ENCODE measurements around the gene ACBD3. TPM values are rescaled to one million over a fixed set of nuclear protein-coding genes. Genes with fewer than 3 reads are reported as not detected.
"Not testable (repeated sequence)": the region's sequence is repeated elsewhere in the genome, so short reads cannot be mapped to it uniquely, and the experiment has no call there.

The ACBD3 gene
- total and polyA plus RNA-seq, 2 donors = 18.9 to 77.0 TPM

DNA sequence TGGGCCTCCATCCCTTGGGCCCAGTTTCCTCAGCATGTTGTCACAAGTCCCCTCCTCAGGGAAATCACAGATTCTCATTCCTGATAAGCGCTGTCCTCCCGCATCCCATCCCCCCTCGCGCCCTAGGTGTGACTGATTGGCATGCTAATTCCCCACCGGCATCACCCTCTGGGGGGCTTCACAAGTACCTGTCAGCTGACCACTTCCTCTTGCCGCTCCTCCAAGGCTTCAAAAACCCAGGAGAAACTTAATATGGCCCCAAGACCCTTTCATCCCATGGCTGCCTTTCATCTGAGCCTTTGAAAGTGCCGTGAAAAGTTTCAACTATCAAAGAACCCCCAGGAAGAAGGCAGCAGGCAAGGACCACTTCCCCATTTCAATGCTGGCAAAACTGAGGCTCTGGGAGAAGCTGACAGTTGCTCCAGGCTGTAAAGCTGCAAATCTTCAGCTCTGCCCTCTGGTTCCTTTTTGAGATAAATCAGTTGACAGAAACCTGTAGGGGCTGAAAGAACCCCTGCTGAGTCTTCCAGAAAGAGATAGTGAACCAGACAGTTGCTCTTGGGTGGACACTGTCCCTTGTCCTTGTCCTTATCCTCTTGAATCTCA, 24.1 kb upstream of the ACBD3 start:
- Histone ChIP-seq H3K4me1 (ENCODE audit: insufficient read depth) (no peaks in the 10 kb centered on the region), H3K4me3 (ENCODE audit: low read depth, low read length) (no peak overlapping the region), H3K27ac (ENCODE audit: low read depth) (no peak overlapping the region), H3K36me3 (ENCODE audit: insufficient read depth) (no peaks in the 10 kb centered on the region)
- no peak for DNase-seq (ENCODE audit: extremely low spot score)
- WGBS = 67% methylated on average over 7 of the region's 7 CpGs

DNA sequence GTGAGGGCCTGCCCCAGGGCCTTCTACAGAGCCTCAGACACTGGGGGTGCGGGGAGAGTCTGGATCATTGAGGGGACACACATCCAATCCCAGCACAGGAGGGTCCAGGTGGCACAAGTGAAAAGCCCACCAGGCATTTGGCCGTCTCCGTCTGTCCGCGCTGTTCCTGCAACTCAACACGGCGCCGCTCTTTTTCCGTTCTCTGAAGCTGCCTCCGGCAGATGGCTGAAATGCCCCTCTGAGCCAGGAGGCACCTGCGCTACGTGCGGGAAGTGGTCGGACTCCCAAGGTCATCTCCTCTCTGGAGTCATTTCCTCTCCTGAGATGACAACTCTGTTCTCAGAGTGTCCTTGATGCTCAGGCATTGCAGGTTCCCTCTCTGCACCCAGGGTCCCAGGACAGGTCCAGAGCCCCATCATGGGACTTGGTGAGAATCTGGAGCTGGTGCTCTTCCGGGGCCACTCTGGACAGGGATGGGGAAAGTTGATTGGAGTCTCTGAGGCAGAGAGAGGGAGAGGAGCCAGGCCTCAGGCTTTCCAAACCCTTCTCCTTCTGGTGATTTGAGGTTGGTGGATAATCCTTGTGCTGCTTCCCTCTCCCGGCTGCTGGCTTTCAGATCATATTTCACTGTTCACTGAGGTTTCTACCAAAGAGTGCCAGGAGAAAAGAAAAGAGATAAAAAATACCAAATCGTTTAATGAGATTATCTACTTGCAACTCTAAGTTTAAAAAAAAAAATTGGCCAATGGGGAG, 22.9 kb upstream of the ACBD3 start:
- WGBS = 79% methylated on average over 17 of the region's 17 CpGs
- no peak for DNase-seq (ENCODE audit: extremely low spot score)

DNA sequence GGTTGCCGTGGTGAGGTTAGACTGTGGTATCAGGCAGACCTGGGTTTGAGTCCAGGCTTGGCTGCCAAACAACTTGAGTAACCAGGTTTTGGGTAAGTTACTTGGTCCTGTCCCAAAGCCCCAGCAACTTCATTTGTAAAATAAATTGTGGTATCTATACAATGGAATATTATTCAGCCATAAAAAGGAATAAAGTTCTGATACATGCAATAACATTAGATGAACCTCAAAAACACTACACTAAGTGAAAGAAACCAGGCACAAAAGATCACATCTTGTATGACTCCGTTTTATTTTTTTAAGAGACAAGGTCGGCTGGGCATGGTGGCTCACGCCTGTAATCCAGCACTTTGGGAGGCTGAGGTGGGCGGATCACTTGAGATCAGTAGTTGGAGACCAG, 20.5 kb upstream of the ACBD3 start:
- no peaks in the 10 kb centered on the region for H3K36me3 ChIP-seq (ENCODE audit: insufficient read depth)
- H3K4me3 ChIP-seq (ENCODE audit: low read depth, low read length) = no peak overlapping the region
- no peak for DNase-seq (ENCODE audit: extremely low spot score)
- no peaks in the 10 kb centered on the region for H3K4me1 ChIP-seq (ENCODE audit: insufficient read depth)
- H3K27ac ChIP-seq (ENCODE audit: low read depth) = no peak overlapping the region
- 84% methylated on average over 5 of the region's 5 CpGs for WGBS

More for the DNA sequence above, 22.9 kb upstream of the ACBD3 start:
- no peak overlapping the region for H3K27ac ChIP-seq (ENCODE audit: low read depth)
- no peaks in the 10 kb centered on the region for H3K4me1 ChIP-seq (ENCODE audit: insufficient read depth)
- H3K4me3 ChIP-seq (ENCODE audit: low read depth, low read length) = no peak overlapping the region
- H3K36me3 ChIP-seq (ENCODE audit: insufficient read depth) = no peaks in the 10 kb centered on the region

DNA sequence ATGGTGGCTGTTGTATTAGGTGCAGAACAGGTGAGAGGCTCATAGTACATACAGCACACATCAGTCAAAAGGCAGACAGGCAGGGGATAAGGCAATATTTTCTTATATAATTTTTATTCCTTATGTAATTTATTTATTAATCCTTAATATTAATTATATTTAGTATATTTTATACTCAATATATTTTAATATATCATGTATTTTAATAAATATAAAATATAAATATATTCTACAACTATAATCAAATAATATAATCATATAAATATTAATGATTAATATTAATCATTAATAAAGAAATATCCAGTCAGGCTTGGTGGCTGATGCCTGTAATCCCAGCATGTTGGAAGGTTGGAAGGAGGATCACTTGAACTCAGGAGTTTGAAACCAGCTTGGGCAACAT, 17.7 kb upstream of the ACBD3 start:
- no peaks in the 10 kb centered on the region for H3K36me3 ChIP-seq (ENCODE audit: insufficient read depth)
- DNase-seq (ENCODE audit: extremely low spot score) = no peak
- no peak overlapping the region for H3K27ac ChIP-seq (ENCODE audit: low read depth)
- no peaks in the 10 kb centered on the region for H3K4me1 ChIP-seq (ENCODE audit: insufficient read depth)
- H3K4me3 ChIP-seq (ENCODE audit: low read depth, low read length) = no peak overlapping the region

DNA sequence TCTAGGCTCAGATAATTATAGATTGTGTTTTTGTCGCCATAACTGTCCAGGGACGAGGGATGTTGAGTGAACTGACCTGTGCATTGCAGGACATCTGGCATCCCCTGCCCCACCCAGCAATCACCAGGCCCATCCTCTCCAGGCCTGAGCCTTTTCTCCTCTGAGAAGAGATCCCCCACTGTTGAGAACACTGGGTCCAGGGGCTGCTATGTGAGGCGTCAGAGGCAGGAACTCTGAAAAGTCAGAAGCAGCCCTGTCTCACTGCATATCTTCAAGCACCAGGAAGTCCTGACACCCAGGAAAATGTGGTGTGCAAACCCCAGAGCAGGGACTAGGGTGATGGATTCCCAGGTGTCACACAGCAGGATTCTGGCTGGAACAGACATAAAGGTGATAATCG, 17.1 kb upstream of the ACBD3 start:
- WGBS = 81% methylated on average over 4 of the region's 4 CpGs
- Histone ChIP-seq H3K4me1 (ENCODE audit: insufficient read depth) (no peaks in the 10 kb centered on the region), H3K4me3 (ENCODE audit: low read depth, low read length) (no peak overlapping the region), H3K27ac (ENCODE audit: low read depth) (no peak overlapping the region), H3K36me3 (ENCODE audit: insufficient read depth) (no peaks in the 10 kb centered on the region)
- DNase-seq (ENCODE audit: extremely low spot score) = no peak

DNA sequence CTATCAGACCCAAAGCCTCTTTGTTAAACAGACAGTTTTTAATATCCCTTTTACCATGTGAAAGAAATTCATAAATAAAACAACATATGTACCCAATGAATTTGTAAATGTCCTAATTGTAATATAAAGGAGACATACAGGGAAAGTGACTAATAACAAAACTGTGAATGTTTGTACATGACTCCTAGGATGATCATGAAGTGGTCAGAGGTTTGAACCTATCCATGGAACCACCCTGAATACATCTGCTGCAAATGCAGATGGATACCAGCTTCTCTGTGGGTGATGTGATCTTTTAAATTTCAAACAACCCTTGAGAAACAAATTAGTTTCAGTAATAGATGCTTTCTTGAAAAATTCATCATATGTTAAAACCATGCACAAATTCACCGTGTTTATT, 16.7 kb upstream of the ACBD3 start:
- DNase-seq (ENCODE audit: extremely low spot score) = no peak
- no peaks in the 10 kb centered on the region for H3K4me1 ChIP-seq (ENCODE audit: insufficient read depth)
- H3K4me3 ChIP-seq (ENCODE audit: low read depth, low read length) = no peak overlapping the region
- no peak overlapping the region for H3K27ac ChIP-seq (ENCODE audit: low read depth)
- no peaks in the 10 kb centered on the region for H3K36me3 ChIP-seq (ENCODE audit: insufficient read depth)
- WGBS = 86% methylated on average over 1 of the region's 1 CpG

DNA sequence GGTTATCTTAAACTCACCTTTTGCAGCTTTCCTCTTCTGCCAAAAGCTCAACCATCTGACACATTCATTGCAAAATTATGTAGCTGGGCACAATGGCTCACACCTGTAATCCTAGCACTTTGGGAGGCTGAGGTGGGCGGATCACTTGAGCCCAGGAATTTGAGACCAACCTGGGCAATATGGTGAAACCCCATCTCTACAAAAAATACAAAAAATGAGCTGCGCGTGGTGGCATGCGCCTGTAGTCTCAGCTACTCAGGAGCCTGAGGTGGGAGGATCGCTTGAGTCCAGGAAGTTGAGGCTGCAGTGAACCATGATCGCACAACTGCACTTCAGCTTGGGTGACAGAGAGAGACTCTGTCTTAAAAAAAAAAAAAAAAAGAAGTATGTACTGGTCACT, 16.1 kb upstream of the ACBD3 start:
- DNase-seq (ENCODE audit: extremely low spot score); H3K4me3 ChIP-seq (ENCODE audit: low read depth, low read length); H3K4me1 ChIP-seq (ENCODE audit: insufficient read depth); H3K27ac ChIP-seq (ENCODE audit: low read depth); H3K36me3 ChIP-seq (ENCODE audit: insufficient read depth): not testable (repeated sequence)
- 87% methylated on average over 6 of the region's 6 CpGs for WGBS

DNA sequence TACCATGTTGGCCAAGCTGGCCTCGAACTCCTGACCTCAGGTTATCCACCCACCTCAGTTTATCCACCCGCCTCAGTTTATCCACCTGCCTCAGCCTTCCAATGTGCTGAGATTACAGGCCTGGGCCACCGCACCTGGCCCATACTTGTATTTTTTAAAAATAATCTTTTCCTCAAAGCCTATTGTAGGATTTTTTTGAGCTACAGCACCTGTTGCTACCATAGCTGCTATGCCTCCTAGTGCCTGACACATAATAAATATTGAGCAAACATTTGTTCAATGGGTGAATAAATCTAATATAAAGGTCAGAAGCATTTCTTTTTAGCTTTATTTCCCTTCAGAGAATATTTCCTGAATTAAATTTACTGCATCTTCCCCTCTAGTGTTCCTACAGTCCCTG, 15.7 kb upstream of the ACBD3 start:
- DNase-seq (ENCODE audit: extremely low spot score) = no peak
- Histone ChIP-seq H3K27ac (ENCODE audit: low read depth) (no peak overlapping the region), H3K36me3 (ENCODE audit: insufficient read depth) (no peaks in the 10 kb centered on the region), H3K4me1 (ENCODE audit: insufficient read depth) (no peaks in the 10 kb centered on the region), H3K4me3 (ENCODE audit: low read depth, low read length) (no peak overlapping the region)
- 86% methylated on average over 3 of the region's 3 CpGs for WGBS

DNA sequence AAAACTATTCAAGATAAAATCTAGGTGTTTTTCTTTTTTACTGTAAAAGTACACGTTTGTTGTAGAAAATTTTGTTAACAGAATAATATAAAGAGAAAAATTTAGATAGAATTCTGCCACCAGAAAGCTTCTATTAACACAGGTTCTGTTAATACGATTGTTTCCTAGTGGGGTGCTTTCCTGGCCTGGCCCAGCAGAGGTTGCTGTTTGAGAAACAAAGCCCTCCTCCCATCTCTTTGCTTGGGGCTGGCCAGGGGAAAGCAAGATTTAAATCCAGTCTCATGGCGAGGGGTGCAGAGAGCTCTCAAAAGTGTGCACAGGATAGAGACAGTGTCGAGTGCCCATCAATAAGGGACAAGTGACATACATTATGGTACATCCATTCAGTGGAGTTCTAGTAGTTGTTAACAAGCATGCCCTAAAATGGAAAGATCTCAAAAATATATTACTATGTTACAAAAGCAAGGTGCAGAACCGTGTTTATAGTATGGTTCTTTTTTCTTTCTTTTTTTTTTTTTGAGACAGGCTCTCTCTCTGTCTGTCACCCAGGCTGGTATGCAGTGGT, 14.6 kb upstream of the ACBD3 start:
- DNase-seq (ENCODE audit: extremely low spot score) = no peak
- Histone ChIP-seq H3K36me3 (ENCODE audit: insufficient read depth) (no peaks in the 10 kb centered on the region), H3K27ac (ENCODE audit: low read depth) (no peak overlapping the region), H3K4me3 (ENCODE audit: low read depth, low read length) (no peak overlapping the region), H3K4me1 (ENCODE audit: insufficient read depth) (no peaks in the 10 kb centered on the region)
- WGBS = 63% methylated on average over 5 of the region's 5 CpGs

DNA sequence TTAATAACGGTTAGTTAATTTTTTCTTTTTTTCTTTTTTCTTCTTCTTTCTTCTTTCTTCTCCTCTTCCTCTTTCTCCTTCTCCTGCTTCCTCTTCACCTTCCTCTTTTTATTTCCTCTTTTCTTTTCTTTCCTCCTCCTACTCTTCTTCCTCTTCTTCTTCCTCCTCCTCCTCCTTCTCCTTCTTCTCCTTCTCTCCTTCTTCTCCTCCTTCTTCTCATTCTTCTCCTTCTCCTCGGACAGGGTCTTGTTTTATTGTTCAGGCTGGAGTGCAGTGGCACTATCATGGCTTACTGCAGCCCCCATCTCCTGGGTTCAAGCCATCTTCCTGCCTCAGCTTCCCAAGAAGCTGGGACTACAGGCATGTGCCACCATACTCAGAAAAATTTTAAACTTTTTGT, 13.4 kb upstream of the ACBD3 start:
- Histone ChIP-seq H3K4me3 (ENCODE audit: low read depth, low read length) (no peak overlapping the region), H3K36me3 (ENCODE audit: insufficient read depth) (no peaks in the 10 kb centered on the region), H3K27ac (ENCODE audit: low read depth) (no peak overlapping the region), H3K4me1 (ENCODE audit: insufficient read depth) (no peaks in the 10 kb centered on the region)
- no peak for DNase-seq (ENCODE audit: extremely low spot score)
- 60% methylated on average over 2 of the region's 2 CpGs for WGBS

DNA sequence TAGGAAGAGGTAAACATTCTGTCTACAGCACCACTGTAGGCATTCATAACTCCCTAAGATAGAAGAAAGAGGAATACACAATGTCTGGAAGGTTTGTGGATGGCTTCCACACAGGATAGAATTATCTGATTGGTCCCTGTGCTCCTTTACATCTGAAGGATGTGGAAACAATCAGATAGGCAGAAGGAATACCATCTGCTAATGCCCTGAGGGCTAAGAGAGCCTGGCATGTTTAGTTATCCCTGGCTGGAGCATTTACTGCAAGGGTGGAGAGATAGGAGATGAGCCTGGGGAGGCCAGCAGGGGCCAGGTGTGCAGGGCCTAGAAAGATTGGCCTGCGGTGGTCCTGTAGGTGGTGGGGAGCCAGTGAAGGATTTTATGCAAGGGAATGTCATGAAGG, 8.6 kb upstream of the ACBD3 start:
- DNase-seq (ENCODE audit: extremely low spot score) = no peak
- Histone ChIP-seq H3K4me3 (ENCODE audit: low read depth, low read length) (no peak overlapping the region), H3K4me1 (ENCODE audit: insufficient read depth) (no peaks in the 10 kb centered on the region), H3K27ac (ENCODE audit: low read depth) (no peak overlapping the region), H3K36me3 (ENCODE audit: insufficient read depth) (no peaks in the 10 kb centered on the region)
- WGBS = 86% methylated on average over 1 of the region's 1 CpG

DNA sequence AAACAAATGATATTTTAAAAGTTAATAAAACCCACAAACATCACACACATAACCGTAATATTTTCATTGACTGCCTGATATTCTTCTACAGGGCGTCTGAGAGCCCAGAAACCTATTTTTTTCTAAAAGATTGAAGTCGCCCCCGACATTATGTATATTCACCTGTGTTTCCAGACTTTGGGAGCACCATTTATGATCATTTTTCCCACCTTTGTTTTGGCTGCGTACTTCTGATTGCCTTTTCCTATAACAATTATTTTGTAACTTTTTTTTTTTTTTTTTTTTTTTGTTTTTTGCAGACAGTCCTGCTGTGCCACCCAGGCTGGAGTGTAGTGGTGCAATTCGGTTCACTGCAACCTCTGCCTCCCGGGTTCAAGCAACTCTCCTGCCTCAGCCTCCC, 839 bp upstream of the ACBD3 start:
- DNase-seq (ENCODE audit: extremely low spot score) = no peak
- WGBS = 90% methylated on average over 7 of the region's 7 CpGs
- Histone ChIP-seq H3K36me3 (ENCODE audit: insufficient read depth) (no peaks in the 10 kb centered on the region), H3K4me3 (ENCODE audit: low read depth, low read length) (no peak overlapping the region), H3K27ac (ENCODE audit: low read depth) (no peak overlapping the region), H3K4me1 (ENCODE audit: insufficient read depth) (no peaks in the 10 kb centered on the region)

DNA sequence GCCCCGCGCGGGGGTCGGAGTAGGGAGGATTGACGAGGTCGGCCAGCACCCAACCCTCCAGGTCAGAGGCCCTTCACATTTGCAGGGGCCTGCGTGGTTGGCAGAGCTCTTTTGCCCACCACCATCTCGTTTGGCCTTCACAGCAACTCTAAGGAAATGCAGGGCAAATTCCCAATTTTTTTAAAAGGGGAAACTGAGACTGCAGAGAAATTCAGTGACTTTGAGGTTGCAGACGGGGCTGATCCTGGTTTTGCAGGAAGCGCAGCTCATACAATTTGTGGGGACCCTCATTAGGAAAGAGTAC, 430 bp upstream of the ACBD3 start:
- Histone ChIP-seq H3K4me1 (ENCODE audit: insufficient read depth) (no peaks in the 10 kb centered on the region), H3K36me3 (ENCODE audit: insufficient read depth) (no peaks in the 10 kb centered on the region), H3K27ac (ENCODE audit: low read depth) (peak overlapping the region; percentile 90), H3K4me3 (ENCODE audit: low read depth, low read length) (peak overlapping the region; percentile 80)
- DNase-seq (ENCODE audit: extremely low spot score) = no peak
- 8% methylated on average over 10 of the region's 10 CpGs for WGBS

DNA sequence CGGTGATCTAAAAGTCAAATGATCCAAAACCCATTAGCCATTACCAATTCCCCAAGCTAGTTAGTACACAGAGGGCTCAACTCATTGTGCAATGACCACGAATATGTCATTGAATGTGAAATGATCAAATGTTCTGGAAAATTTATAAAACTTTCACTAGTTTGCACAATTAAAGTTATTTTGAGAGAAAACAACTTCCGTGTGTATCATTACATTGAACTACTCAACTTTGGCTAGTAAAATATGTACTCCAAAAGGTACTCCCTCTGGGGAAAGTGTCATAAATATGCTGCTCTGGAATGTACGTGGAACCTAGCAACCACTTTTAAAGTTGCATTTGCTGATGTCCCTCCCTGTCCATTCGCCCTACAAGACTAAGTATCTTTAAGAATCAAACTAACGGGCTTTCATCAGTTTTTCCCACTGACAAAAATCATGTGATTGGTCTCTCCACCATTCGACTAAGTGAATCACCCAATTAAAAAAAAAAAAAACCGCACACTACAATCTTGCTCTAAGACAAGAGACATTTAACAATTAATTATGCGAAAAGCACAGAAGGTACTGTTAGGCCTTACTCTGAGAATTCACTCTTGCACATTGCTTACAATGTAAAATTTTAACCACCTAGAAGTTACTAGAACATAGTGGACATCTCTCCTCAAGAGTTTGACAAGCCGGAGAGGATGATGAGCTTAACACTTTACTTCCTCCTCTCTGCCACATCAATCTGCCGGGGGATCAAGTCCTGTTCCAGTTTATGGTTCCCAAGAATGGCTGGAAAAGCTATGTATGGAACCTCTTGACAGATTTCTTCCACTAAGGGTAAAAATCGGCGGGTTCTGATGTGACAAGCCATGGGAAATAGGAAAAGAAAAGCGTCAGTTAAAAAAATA, 1.2 kb downstream of the ACBD3 start:
- Histone ChIP-seq H3K4me3 (ENCODE audit: low read depth, low read length) (peak overlapping the region; percentile 80), H3K36me3 (ENCODE audit: insufficient read depth) (no peaks in the 10 kb centered on the region), H3K27ac (ENCODE audit: low read depth) (no peak overlapping the region), H3K4me1 (ENCODE audit: insufficient read depth) (no peaks in the 10 kb centered on the region)
- no peak for DNase-seq (ENCODE audit: extremely low spot score)
- 22% methylated on average over 14 of the region's 14 CpGs for WGBS

All from urinary bladder (tissue), 4 donors.